ENCODE data around the gene LCE1D. TPM values are rescaled to one million over a fixed set of nuclear protein-coding genes. Genes with fewer than 3 reads are reported as not detected.

Gene LCE1D, protein sequence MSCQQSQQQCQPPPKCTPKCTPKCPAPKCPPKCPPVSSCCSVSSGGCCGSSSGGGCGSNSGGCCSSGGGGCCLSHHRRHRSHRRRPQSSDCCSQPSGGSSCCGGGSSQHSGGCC
- not detected in 2 replicates for total RNA-seq (2014; rRNA removed; shearing (Covaris generic))

DNA sequence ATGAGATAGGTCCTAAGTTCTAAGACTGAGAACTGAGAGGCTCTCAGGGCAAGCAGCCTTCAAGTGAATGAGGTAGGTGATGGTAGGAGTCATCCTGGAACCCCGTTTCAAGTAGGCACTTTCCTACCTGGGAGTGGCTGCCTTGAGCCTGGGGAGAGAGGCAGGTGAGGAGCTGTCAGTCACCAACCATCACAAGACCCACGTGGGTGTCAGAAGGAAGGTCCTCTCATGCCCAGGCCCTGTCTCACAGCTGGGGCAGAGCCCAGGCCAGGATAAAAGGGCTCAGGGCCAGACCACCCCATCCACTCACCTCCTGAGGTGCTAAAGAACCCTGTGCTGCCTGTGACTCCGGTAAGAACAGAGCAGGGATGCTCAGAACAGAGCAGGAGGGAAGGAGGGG, at the start of gene LCE1D:
Gene LCE1D, plus strand, starts transcription at position 301 of the 400 bp plus-strand sequence. CDS start 1,074 bp downstream, outside the sequence.
- no peak for DNase-seq (ENCODE audit: low spot score)

DNA sequence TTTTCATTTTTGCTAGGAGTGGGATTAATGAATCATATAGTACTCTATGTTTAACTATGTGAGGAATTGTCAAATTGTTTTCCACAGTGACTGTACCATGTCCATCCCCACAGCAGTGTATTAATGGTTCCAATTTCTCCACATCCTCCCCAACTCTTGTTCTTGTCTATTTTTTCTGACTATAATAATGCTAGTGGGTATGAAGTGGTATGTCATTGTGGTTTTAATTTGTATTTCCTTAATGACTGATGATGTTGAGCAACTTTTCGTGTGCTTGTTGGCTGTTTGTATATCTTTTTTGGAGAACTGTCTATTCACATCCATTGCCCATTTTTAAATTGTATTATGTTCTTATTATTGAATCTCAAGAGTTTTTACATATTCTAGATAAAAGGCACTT, 48.7 kb upstream of the LCE1D start:
- DNase-seq (ENCODE audit: low spot score): no peak

DNA sequence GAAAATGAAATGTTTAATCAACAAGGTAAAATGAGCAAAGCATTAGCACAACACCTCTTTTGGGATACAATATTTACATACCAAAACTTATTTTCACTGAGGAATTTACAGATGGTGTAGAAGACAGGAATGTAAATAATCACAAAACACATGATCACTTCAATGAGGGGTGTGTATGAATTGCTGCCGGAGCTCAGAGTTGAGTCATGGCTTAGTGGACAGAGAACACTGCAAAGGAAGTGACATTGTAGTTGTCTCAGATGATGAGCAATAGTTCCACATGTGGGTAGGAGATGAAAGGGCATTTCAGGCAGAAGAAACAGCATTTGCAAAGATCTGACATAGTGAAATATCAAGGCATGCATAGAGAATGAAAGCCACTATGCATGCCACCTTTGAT, 44.3 kb upstream of the LCE1D start:
- DNase-seq (ENCODE audit: low spot score): no peak

DNA sequence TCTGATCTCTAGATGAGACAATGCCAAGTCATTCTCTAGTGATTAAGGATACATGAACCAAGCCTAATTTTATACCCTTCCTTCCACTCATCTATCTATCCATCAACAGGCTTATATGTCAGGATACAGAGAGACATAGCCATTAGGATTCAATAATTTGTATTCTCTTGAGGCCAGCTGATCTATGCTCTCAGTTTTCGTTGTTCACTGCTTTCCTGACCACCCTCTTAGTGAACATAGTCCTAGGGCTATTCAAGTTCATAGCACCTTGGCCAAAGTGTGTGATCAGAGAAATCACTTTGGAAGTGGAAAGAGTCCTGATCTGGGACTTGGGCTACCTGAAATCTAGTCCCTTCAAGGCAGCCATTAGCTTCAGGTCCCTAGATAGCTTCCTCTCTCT, 42.9 kb upstream of the LCE1D start:
- no peak for DNase-seq (ENCODE audit: low spot score)

DNA sequence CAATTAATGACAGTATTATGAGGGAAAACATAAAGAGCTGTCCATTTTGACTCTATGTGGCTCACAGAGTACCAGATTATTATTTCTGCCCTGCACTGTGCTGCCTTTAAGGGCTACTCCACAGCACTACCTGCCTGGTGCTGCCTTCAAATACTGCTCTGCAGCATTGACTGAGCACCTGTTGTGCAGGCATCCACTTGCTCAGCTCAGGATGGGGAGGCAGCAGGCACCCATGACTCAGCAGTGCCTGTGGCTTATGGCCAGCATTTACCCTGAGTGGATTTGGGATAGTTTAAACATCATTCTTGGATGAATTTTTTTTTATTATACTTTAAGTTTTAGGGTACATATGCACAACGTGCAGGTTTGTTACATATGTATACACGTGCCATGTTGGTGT, 39.6 kb upstream of the LCE1D start:
- DNase-seq (ENCODE audit: low spot score): no peak

DNA sequence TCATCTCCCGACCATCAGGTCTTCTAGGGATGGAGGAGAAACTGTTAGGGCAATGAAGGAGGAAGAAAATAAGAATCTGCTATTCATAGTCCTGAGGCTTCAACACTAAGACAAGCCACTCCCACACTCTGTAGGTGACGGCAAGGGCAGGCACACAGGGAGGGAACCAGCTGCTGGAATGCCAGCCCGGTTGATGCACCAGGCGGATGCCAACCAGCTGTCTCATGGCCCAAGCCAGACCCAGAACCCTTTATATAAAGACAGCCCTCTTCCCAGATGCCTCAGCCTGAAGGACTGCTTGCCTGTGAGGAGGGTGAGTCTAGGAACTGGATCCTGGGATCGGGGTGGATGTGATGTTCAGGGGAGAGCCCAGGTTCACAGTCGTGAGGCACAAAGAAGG, 38.8 kb upstream of the LCE1D start, which contains the start of gene KPRP:
Gene KPRP, plus strand, starts transcription at position 279 of the 400 bp plus-strand sequence. CDS start 1,564 bp downstream, outside the sequence.
- DNase-seq (ENCODE audit: low spot score): no peak

GRCh38 chr1:152758636-152759035, 37.9 kb upstream of the LCE1D start:
- no peak for DNase-seq (ENCODE audit: low spot score)

GRCh38 chr1:152759453-152760173, 36.9 kb upstream of the LCE1D start:
- DNase-seq (ENCODE audit: low spot score): no peak

DNA sequence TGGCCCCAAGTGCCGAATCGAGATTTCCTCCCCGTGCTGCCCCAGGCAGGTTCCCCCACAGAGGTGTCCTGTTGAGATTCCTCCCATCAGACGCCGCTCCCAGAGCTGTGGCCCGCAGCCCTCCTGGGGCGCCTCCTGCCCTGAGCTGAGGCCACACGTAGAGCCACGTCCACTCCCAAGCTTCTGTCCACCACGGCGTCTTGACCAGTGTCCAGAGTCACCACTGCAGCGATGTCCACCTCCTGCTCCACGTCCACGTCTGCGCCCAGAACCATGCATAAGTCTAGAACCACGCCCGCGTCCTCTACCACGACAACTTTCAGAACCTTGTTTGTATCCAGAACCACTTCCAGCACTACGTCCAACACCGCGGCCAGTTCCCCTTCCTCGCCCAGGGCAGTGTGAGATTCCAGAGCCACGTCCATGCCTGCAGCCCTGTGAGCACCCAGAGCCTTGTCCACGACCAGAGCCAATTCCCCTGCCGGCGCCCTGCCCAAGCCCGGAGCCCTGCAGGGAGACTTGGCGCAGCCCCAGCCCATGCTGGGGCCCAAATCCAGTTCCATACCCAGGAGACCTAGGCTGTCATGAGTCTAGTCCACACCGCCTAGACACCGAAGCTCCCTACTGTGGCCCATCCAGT, 35.9 kb upstream of the LCE1D start:
- no peak for DNase-seq (ENCODE audit: low spot score)

DNA sequence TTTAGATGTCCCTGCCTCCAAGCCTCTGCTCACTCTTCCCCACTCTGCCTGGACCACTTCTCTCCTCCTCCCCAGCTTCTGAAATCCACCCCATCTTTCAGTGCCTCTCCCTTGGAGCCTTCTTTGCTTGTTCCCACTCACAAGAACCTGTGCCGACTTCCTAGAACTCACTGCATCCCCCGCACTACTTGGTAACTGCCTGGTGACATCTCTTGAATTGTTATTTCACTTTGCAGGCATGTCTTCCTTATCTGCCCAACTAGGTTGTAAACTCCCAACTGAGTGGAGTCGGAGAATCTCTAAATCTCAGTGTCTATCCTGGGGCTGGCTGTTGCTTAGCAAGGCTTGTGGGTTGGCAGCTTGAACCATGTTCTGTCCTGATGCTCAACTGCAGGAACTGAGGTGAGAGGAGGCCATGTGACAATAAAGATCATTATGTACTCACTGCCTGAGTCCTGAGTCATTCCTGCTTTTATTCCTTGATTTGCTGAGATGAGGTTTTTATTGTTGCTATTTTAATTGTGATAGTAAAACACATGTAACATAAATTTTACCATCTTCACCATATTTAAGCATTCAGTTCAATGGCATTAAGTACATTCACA, 34.8 kb upstream of the LCE1D start:
- DNase-seq (ENCODE audit: low spot score): no peak

DNA sequence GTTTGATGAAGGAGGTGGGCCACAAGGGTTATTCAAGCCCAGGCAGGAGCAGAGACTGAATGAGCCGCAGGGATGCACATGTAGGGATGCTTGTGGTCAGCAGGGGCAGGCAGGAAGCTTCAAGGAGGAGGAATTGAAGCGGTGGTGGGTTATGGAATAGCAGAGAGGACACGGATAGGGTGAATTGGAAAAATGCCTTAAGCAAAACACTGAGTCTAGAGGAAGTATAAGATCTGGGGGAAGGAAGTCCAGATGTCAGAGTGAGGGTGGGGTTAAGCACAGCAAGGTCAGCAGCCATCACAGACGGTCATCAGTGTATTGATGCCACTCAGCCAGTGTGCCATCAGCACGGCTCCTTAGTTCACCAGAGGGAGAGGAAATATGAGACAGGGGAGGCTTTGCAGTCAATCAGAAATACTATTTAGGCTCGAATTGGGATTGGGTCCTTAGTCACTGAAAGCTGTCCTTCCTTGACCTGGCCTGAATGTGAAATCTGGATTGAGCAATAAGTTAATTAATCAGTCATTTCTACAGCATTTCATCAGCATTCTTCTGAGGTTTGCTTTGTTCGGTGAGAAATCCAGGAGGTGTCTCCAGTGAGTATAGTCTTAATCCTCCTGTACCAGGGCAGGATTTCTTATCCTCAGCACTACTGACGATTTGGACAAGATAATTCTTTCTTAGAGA, 27.5 kb upstream of the LCE1D start:
- no peak for DNase-seq (ENCODE audit: low spot score)

- no peak for DNase-seq (ENCODE audit: low spot score)
Measured at GRCh38 chr1:152770411-152770810, 26.1 kb upstream of the LCE1D start.

- DNase-seq (ENCODE audit: low spot score): no peak
Measured at GRCh38 chr1:152774875-152775274, 21.6 kb upstream of the LCE1D start, which contains the start of gene LCE1F. Gene LCE1F (plus strand): TSS chr1:152775140. CDS start chr1:152776372, 1,232 bp downstream.

DNA sequence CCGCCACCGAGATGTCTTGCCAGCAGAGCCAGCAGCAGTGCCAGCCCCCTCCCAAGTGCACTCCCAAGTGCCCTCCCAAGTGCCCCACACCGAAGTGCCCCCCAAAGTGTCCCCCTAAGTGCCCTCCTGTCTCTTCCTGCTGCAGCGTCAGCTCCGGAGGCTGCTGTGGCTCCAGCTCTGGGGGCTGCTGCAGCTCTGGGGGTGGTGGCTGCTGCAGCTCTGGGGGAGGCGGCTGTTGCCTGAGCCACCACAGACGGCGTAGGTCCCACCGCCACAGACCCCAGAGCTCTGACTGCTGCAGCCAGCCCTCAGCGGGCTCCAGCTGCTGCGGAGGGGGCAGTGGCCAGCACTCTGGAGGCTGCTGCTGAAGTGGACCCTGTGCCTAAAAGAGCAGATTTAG, 20.2 kb upstream of the LCE1D start:
- DNase-seq (ENCODE audit: low spot score): no peak

DNA sequence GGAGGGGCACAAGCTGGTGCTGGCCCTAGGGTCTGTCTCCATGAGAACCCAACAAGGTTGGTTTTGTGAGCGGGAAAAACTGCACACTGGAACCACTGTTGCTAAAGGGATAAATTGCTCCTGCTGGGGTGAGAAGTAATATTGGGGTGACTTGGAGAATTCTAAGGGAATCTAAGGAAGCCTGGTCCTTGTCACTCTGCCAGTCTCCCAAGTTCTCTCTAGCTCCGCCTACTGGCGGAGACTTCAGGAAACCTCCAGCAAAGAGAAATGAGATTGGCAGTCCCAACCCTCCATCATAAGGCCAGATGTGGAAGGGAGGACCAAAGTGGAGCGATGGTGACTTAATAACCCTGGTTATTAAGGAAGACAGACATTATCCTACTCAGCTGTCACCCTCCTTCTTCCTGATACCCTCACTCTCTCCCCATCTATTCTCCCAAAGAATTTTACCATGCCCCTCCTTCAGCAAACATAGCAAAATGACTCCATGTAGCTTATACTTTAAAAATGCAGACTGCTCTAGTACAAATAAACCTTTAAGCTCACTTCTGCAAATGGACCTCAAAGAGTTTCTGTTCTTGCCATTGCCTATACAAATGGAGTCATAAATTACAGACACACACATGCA, 18.9 kb upstream of the LCE1D start:
- peak; percentile 79 for DNase-seq (ENCODE audit: low spot score)

DNA sequence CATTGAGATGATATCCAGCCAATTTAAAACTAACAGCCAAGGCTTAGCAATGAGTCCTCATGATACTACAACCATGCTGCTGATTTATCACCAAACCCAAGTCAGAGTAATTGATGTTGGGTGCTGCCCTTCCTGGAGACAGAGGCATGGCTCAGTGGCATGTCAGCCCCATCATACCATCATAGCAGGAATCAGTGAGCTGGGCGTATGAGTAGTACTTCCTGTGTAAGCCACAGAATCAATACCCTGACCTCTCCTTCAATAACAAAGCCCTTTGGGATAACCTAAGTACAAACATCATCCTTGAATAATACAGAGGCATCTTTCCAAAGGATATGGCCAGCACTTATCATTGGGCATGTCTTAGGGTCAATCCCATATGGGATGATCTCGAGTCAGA, 13.4 kb upstream of the LCE1D start:
- DNase-seq (ENCODE audit: low spot score): no peak

DNA sequence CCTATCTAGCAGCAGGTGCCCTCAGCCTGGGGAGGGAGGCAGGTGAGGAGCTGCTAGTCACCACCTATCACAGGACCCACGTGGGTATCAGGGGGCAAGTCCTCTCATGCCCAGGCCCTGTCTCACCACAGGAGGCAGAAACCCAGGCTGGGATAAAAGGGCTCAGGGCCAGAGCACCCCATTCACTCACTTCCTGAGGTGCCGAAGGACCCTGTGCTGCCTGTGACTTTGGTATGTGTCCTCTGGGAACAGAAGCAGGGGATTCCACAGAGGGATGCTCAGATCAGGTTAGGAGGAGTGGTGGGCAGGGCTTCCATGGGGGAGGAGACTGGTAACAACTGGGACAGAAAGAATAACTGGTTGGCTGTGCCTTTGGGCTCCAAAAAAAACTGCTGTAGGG, 10.4 kb upstream of the LCE1D start, which contains the start of gene LCE1E:
Gene LCE1E, plus strand, starts transcription at position 181 of the 400 bp plus-strand sequence. CDS start 1,043 bp downstream, outside the sequence.
- peak; percentile 46 for DNase-seq (ENCODE audit: low spot score)

DNA sequence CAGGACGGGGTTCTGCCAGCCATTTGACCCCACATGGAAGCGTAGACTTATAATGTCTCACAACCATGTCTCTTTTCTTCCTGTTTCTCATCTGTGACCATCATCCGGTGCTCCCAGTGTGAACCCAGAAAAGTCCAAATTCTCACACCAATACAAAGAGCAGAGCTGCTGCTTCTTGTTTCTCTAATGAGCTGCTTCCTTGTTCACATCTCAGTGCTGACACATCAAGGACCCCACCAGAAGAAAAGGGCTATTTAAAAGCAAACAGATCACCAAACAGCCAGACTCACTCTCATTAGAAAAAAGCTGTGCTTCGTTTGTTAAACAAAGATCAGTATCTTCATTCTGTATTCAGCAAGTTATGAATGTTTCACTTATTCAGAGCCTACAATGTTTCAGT, 835 bp upstream of the LCE1D start:
- no peak for DNase-seq (ENCODE audit: low spot score)

GRCh38 chr1:152801333-152801732, 4.8 kb downstream of the LCE1D start:
- no peak for DNase-seq (ENCODE audit: low spot score)

DNA sequence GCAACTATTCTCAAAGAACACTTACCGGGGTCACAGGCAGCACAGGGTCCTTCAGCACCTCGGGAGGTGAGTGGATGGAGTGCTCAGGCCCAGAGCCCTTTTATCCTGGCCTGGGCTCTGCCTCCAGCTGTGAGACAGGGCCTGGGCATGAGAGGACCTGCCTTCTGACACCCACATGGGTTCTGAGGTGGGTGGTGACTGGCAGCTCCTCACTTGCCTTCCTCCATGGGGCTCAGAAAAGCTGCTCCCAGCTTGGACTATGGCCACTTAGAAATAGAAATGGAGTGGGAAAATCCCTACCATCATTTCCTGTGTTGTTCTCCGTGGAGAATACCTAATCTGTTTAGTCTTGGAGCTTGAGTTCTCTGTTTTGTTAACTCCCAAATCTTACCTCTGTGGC, 10.1 kb downstream of the LCE1D start, which contains the start of gene LCE1C:
Gene LCE1C, minus strand, starts transcription at position 76 of the 400 bp plus-strand sequence. CDS start 1,173 bp downstream, outside the sequence.
- no peak for DNase-seq (ENCODE audit: low spot score)

- no peak for DNase-seq (ENCODE audit: low spot score)
Measured at GRCh38 chr1:152811050-152811449, 14.5 kb downstream of the LCE1D start.
